ENCODE data around the gene UNC5CL.
A peak's percentile ranks its signal among the peaks of the same experiment; 100 is the strongest.

Gene UNC5CL

GRCh38 chr6:41040101-41040939, 1.3 kb upstream of the UNC5CL start:
- no peaks in the 10 kb centered on the region for H3K9me3 ChIP-seq
- no peaks in the 10 kb centered on the region for H3K4me1 ChIP-seq
- DNase-seq (ENCODE audit: low spot score in 2 of 2), result no peak
- in situ Hi-C loops (cut with MboI; ENCODE audit: low sequenced_read_pairs), result loop anchor here (25.0 kb wide), 1 partner anchor 1703 kb away; no protein-coding TSS in a partner anchor
- H3K27me3 ChIP-seq (ENCODE audit: low read depth), result no peaks in the 10 kb centered on the region; the same call in 1 of the 2 replicates
- no peak overlapping the region for H3K4me3 ChIP-seq
- H3K36me3 ChIP-seq (replicated peaks), result no peaks in the 10 kb centered on the region

GRCh38 chr6:41038205-41038604, 816 bp downstream of the UNC5CL start:
- no peak for DNase-seq (ENCODE audit: low spot score in 2 of 2)

GRCh38 chr6:41037107-41037900, 1.7 kb downstream of the UNC5CL start:
- DNase-seq (ENCODE audit: low spot score in 2 of 2), result no peak
- H3K4me1 ChIP-seq, result no peaks in the 10 kb centered on the region
- no peaks in the 10 kb centered on the region for H3K9me3 ChIP-seq
- H3K36me3 ChIP-seq (replicated peaks), result no peaks in the 10 kb centered on the region
- H3K27me3 ChIP-seq (ENCODE audit: low read depth), result no peaks in the 10 kb centered on the region; the same call in 1 of the 2 replicates
- in situ Hi-C loops (cut with MboI; ENCODE audit: low sequenced_read_pairs), result loop anchor here (25.0 kb wide), 1 partner anchor 1700 kb away; no protein-coding TSS in a partner anchor
- H3K4me3 ChIP-seq, result no peak overlapping the region

More at GRCh38 chr6:41038205-41038604, 816 bp downstream of the UNC5CL start:
- no peaks in the 10 kb centered on the region for H3K4me1 ChIP-seq
- in situ Hi-C loops (cut with MboI; ENCODE audit: low sequenced_read_pairs), result loop anchor here (25.0 kb wide), 1 partner anchor 1701 kb away; no protein-coding TSS in a partner anchor
- H3K9me3 ChIP-seq, result no peaks in the 10 kb centered on the region
- H3K36me3 ChIP-seq (replicated peaks), result no peaks in the 10 kb centered on the region
- H3K27me3 ChIP-seq (ENCODE audit: low read depth), result no peaks in the 10 kb centered on the region; the same call in 1 of the 2 replicates
- H3K4me3 ChIP-seq, result no peak overlapping the region

GRCh38 chr6:41036601-41037000, 2.4 kb downstream of the UNC5CL start:
- Histone ChIP-seq H3K27me3 (ENCODE audit: low read depth) (no peaks in the 10 kb centered on the region; the same call in 1 of the 2 replicates), H3K4me1 (no peaks in the 10 kb centered on the region), H3K4me3 (no peak overlapping the region), H3K36me3 (replicated peaks) (no peaks in the 10 kb centered on the region), H3K9me3 (no peaks in the 10 kb centered on the region)
- DNase-seq (ENCODE audit: low spot score in 2 of 2), result no peak
- in situ Hi-C loops (cut with MboI; ENCODE audit: low sequenced_read_pairs), result loop anchor here (25.0 kb wide), 1 partner anchor 1699 kb away; no protein-coding TSS in a partner anchor

GRCh38 chr6:41036186-41036585, 2.8 kb downstream of the UNC5CL start:
- no peaks in the 10 kb centered on the region for H3K4me1 ChIP-seq
- in situ Hi-C loops (cut with MboI; ENCODE audit: low sequenced_read_pairs), result loop anchor here (25.0 kb wide), 1 partner anchor 1699 kb away; no protein-coding TSS in a partner anchor
- no peaks in the 10 kb centered on the region for H3K9me3 ChIP-seq
- DNase-seq (ENCODE audit: low spot score in 2 of 2), result no peak
- no peaks in the 10 kb centered on the region; the same call in 1 of the 2 replicates for H3K27me3 ChIP-seq (ENCODE audit: low read depth)
- H3K36me3 ChIP-seq (replicated peaks), result no peaks in the 10 kb centered on the region
- no peak overlapping the region for H3K4me3 ChIP-seq

GRCh38 chr6:41033776-41034175, 5.2 kb downstream of the UNC5CL start:
- H3K27me3 ChIP-seq (ENCODE audit: low read depth), result no peaks in the 10 kb centered on the region; the same call in 1 of the 2 replicates
- DNase-seq (ENCODE audit: low spot score in 2 of 2), result no peak
- no peaks in the 10 kb centered on the region for H3K9me3 ChIP-seq
- peaks cover 4% of the 10 kb centered on the region for H3K4me1 ChIP-seq
- H3K36me3 ChIP-seq (replicated peaks), result no peaks in the 10 kb centered on the region
- no peak overlapping the region for H3K4me3 ChIP-seq
- in situ Hi-C loops (cut with MboI; ENCODE audit: low sequenced_read_pairs), result loop anchor here (25.0 kb wide), 1 partner anchor 1696 kb away; no protein-coding TSS in a partner anchor

GRCh38 chr6:41032830-41033229, 6.2 kb downstream of the UNC5CL start:
- no peaks in the 10 kb centered on the region; the same call in 1 of the 2 replicates for H3K27me3 ChIP-seq (ENCODE audit: low read depth)
- no peaks in the 10 kb centered on the region for H3K36me3 ChIP-seq (replicated peaks)
- no peaks in the 10 kb centered on the region for H3K9me3 ChIP-seq
- in situ Hi-C loops (cut with MboI; ENCODE audit: low sequenced_read_pairs), result loop anchor here (25.0 kb wide), 1 partner anchor 1696 kb away; no protein-coding TSS in a partner anchor
- no peak overlapping the region for H3K4me3 ChIP-seq
- H3K4me1 ChIP-seq, result peaks cover 11% of the 10 kb centered on the region
- DNase-seq (ENCODE audit: low spot score in 2 of 2), result no peak

- peaks cover 16% of the 10 kb centered on the region for H3K4me1 ChIP-seq
- peak overlapping the region; percentile 43 for H3K4me3 ChIP-seq
- in situ Hi-C loops (cut with MboI; ENCODE audit: low sequenced_read_pairs), result loop anchor here (25.0 kb wide), 1 partner anchor 1691 kb away; no protein-coding TSS in a partner anchor
- H3K9me3 ChIP-seq, result no peaks in the 10 kb centered on the region
- H3K27me3 ChIP-seq (ENCODE audit: low read depth), result no peaks in the 10 kb centered on the region
- peak; percentile 5 to 47 for DNase-seq (ENCODE audit: low spot score in 2 of 2)
- no peaks in the 10 kb centered on the region for H3K36me3 ChIP-seq (replicated peaks)
Measured at GRCh38 chr6:41028561-41029412, 10.2 kb downstream of the UNC5CL start.

- in situ Hi-C loops (cut with MboI; ENCODE audit: low sequenced_read_pairs), result loop anchor here (25.0 kb wide), 1 partner anchor 1691 kb away; no protein-coding TSS in a partner anchor
Measured at GRCh38 chr6:41027799-41028560, 11.0 kb downstream of the UNC5CL start.

GRCh38 chr6:41027241-41027640, 11.8 kb downstream of the UNC5CL start:
- Histone ChIP-seq H3K36me3 (replicated peaks) (no peaks in the 10 kb centered on the region), H3K4me1 (peaks cover 16% of the 10 kb centered on the region), H3K4me3 (peak overlapping the region; percentile 43), H3K9me3 (no peaks in the 10 kb centered on the region), H3K27me3 (ENCODE audit: low read depth) (no peaks in the 10 kb centered on the region)
- in situ Hi-C loops (cut with MboI; ENCODE audit: low sequenced_read_pairs), result loop anchor here (25.0 kb wide), 1 partner anchor 1690 kb away; no protein-coding TSS in a partner anchor
- DNase-seq (ENCODE audit: low spot score in 2 of 2), result peak in 1 of 2 experiments; percentile 39

More at GRCh38 chr6:41027799-41028560, 11.0 kb downstream of the UNC5CL start:
- peak; percentile 82 to 87 for DNase-seq (ENCODE audit: low spot score in 2 of 2)
- no peaks in the 10 kb centered on the region for H3K9me3 ChIP-seq
- H3K36me3 ChIP-seq (replicated peaks), result no peaks in the 10 kb centered on the region
- H3K4me1 ChIP-seq, result peaks cover 16% of the 10 kb centered on the region
- no peaks in the 10 kb centered on the region for H3K27me3 ChIP-seq (ENCODE audit: low read depth)
- H3K4me3 ChIP-seq, result peak overlapping the region; percentile 43

- Histone ChIP-seq H3K4me3 (no peak overlapping the region), H3K4me1 (peaks cover 16% of the 10 kb centered on the region), H3K27me3 (ENCODE audit: low read depth) (no peaks in the 10 kb centered on the region), H3K9me3 (no peaks in the 10 kb centered on the region), H3K36me3 (replicated peaks) (no peaks in the 10 kb centered on the region)
- in situ Hi-C loops (cut with MboI; ENCODE audit: low sequenced_read_pairs), result loop anchor here (25.0 kb wide), 1 partner anchor 1689 kb away; no protein-coding TSS in a partner anchor
- DNase-seq (ENCODE audit: low spot score in 2 of 2), result no peak
Measured at GRCh38 chr6:41025966-41026530, 13.0 kb downstream of the UNC5CL start.

- in situ Hi-C loops (cut with MboI; ENCODE audit: low sequenced_read_pairs), result no loop called here
- no peak for DNase-seq (ENCODE audit: low spot score in 2 of 2)
- H3K9me3 ChIP-seq, result no peaks in the 10 kb centered on the region
- no peak overlapping the region for H3K4me3 ChIP-seq
- peaks cover 6% of the 10 kb centered on the region for H3K4me1 ChIP-seq
- H3K27me3 ChIP-seq (ENCODE audit: low read depth), result no peaks in the 10 kb centered on the region
- no peaks in the 10 kb centered on the region for H3K36me3 ChIP-seq (replicated peaks)
Measured at GRCh38 chr6:41023114-41023513, 15.9 kb downstream of the UNC5CL start.

Measured in HAP-1 (cell line).